Activated CD4-positive, alpha-beta T cell treated with anti-CD3 and anti-CD28 coated beads, Interleukin-2, Interleukin-6, amounts not matched to agents 100 ng/mL and 50 ng/mL, durations not matched to agents 16 hours and 8 hours (primary cell): Measurements from ENCODE around the gene RHBDF2.

ENCODE experiments used
- DNase-seq: peaks from one replicate; pipeline ENCODE4 v3.0.0-alpha.2; 2020

RHBDF2 gene

GRCh38 chr17:76477576-76477975 lies 23.6 kb downstream of the RHBDF2 start:
- no peak for DNase-seq

- no peak for DNase-seq
These were observed 24.5 kb downstream of the RHBDF2 start for GRCh38 chr17:76476736-76477135.

DNA sequence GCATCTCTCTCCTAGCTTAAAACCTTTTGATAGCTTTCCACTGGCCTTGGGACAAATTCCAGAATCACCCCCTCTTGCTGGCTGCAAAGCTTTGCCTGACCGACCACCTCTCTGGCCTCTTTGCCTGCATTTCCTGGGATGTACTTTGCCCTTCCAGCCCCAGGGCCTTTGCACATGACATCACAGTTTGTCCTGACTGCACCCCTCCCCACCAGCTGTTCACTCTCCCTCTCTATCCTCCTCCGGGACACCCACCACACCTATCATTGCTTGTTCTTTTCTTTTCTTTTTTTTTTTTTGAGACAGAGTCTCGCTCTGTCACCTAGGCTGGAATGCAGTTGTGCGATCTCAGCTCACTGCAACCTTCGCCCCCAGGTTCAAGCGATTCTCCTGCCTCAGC lies 25.9 kb downstream of the RHBDF2 start:
- DNase-seq = no peak

DNA sequence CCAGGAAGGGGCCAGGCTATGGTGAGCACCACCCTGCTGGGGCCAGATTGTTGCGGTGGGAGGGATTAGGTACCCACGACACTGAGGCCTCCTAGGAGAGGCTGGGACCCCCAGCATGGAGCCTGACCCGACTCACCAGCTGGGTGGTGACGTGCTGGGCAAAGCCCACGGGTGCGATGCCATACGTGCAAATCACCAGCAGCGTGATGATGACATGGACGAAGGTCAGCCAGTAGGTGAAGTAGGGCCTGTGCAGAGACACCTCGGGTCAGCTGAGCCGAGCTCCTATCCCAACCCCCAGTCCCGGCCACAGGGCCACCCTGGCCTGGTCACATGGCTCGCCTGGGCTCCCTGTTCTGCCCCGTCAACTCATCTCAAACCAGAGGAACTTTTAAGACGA lies 26.3 kb downstream of the RHBDF2 start:
- no peak for DNase-seq

DNA sequence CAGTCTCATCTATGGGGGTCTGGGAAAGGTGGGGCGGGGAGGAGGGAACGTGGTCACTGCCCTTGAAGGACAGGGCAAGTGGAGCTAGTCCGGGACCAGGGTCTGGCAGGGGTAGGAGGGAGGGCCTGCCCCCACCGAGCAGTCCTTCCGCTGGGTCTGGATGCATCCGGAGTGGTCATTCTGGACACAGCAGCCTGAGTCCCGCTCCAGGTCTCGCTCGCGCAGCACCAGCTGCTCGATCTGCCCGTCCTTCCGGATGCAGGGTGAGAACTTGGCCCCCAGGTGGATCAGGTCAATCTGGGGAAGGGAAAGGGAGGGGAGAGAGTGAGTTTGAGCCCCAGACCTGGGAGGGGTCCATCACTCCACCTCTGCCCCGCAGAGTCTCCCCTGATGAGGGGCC lies 27.0 kb downstream of the RHBDF2 start:
- DNase-seq = no peak

DNA sequence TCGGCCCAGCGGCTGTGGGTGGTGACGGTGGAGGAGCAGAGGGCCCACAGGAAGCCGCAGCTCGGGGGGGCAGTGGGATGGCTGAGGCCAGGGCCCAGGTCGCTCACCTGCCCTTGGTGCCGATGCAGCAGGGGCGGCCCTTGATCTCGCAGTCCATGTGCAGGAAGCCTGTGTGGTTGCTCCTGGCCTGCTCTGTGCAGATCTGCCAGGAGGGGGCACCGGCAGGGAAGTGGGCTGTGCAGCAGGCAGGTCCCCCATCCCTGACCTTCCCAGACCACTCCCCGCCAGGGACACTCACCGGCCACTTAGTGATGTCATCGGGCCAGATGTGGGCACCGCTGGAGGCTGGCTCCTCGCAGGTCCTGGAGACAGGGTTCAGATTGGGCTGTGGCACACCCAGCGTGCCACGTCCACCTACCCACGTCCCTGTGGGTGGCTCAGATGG lies 27.7 kb downstream of the RHBDF2 start:
- DNase-seq = no peak

DNA sequence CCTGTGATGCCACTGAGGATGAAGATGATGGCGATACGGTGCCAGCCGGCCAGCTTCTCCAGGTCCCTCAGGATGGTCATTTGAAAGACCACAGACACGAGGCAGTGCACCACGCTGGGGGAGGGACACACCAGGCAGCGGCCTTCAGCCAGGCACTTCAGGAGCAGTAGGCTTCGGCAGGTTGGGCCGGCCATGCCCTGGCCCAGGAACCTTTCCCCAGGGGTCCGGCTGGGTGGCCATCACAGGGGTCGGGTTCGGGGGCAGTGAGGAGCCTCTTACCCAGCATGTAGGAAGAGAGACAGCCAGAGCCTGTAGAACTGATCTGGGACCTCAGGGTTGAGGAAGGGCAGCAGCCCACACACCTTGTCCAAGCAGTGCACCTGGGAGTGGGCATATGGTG lies 28.5 kb downstream of the RHBDF2 start:
- DNase-seq = no peak

GRCh38 chr17:76472258-76472645 lies 29.0 kb downstream of the RHBDF2 start:
- DNase-seq = no peak

- no peak for DNase-seq
These were observed 29.5 kb downstream of the RHBDF2 start for GRCh38 chr17:76471498-76472257.

GRCh38 chr17:76469991-76470739 lies 31.1 kb downstream of the RHBDF2 start:
- no peak for DNase-seq

- no peak for DNase-seq
These were observed 31.9 kb downstream of the RHBDF2 start for GRCh38 chr17:76469076-76469990.

DNA sequence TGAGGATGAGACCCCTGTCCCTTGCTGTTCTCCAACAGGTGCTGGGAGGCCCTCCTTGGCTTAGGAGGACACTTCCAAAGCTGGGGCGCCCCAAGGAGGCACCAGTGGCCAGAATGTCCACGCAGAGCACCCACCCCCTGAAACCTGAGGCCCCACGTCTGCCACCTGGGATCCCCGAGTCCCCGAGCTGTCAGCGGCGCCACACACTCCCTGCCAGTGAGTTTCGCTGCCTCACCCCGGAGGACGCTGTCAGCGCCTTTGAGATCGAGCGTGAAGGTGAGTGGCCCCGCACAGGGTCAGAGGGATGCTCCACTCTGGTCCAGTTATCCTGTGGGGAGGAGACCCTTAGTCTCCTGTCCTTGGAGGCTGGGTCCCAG lies 32.6 kb downstream of the RHBDF2 start:
- DNase-seq = no peak

GRCh38 chr17:76467809-76468633 lies 33.2 kb downstream of the RHBDF2 start:
- no peak for DNase-seq

GRCh38 chr17:76467366-76467765 lies 33.9 kb downstream of the RHBDF2 start, which contains the start of gene AANAT:
AANAT (plus strand) TSS chr17:76467603; CDS start chr17:76468747, 1,144 bp downstream.
- DNase-seq = no peak

GRCh38 chr17:76466775-76467130 lies 34.5 kb downstream of the RHBDF2 start:
- no peak for DNase-seq

- DNase-seq = no peak
These were observed 38.5 kb downstream of the RHBDF2 start for GRCh38 chr17:76462556-76463290.

DNA sequence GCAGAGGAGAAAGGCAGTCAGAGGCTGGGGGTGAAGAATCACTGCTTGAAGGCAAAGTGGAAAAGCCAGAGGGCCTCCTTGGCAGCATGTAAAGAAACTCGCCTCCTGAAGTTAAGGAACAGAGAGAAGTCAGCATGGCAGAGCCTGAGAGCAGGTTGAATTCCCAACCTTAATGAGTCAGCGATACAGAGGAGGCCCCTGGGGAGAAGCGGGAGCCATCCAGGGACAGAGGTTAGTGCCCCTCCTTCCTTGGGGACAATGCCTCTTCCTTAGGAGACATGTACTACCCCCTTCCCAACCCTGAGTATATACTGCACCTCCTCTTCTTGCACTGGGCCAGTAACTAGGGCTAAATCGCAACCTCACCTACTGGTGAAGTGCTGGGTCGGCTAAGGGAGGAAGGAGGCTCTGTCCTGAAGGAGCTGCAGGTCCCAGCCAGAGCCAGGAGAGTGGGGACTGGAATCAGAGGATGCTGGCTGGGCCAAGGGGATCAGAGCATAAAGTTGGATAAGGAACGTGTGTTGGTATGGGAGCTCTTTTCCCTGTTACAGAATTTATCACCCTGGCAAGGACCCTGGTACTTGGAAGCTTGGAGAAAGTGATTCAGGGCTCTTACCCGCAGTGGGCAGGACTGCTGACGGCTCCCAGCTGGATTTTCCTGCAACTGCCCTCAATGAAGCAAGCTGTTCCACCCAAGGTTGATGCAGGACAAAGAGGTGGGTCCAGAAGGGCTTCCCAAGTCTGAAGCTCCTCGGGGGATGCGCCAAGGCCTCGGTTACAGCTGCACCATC lies 39.3 kb downstream of the RHBDF2 start:
- no peak for DNase-seq

DNA sequence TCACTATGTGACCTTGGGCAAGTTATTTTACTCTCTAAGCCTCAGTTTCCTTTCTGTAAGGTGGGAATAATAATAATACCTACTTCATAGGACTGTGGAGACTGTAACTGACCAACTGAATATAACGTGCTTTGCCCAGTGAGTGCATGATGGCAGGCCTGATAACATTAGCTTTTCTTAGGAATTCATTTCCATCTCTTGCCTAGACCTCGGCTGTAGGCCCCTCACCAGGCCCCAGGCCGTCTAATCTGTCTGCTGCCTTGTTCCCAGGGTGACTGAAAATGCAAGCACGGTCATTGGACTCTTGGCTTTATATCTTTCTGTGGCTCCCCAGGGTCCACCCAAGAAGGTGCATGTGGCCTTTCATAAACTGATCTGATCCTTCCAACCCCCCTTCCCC lies 41.5 kb downstream of the RHBDF2 start:
- no peak for DNase-seq

DNA sequence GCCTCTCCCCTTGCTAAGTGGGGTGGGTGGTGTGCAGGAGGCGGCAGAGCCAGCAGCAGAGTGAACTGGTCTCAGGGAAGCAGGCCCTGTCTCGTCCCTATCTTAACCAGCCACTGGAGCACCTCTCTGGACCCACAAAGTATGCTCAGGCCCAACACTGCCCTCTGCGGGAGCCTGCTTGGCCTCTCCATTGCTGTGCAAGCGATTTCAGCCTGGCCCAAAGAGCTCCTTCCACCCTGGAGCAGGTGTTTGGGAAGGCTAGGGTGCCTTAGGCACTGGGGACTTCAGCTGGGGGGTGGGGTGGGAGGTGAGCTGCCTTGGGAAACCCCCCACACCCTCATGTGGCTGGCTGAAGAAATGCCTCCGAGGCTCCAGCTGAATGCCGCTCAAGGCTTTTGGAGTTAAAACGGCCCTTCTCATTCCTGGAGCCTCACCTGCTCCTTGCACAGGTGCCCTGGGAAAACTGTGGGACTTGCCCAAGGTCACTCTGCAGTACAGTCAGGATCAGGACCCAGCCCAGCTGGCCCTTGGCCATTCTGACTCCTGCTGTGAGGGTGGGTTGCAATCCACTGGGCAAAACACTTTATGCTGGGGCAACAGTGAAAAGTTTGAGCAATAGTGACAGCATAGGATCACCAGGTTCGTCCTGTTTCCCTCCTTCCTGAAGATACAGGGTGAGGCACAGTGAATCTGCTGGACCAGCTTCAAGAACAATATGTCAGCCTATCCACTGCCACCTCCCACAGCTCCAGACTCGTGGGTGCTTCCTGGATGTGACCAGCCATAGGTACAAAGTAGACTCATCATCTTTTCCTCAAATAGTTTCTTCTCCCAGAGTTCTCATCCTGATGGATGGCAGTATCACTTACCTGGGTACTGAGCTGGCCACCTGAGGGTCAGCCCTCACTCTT lies 42.4 kb downstream of the RHBDF2 start:
- peak; percentile 15 for DNase-seq

- no peak for DNase-seq
These were observed 47.8 kb downstream of the RHBDF2 start for GRCh38 chr17:76453431-76453743.
